ENCODE measurements around the gene RBPJL.

RBPJL gene

DNA sequence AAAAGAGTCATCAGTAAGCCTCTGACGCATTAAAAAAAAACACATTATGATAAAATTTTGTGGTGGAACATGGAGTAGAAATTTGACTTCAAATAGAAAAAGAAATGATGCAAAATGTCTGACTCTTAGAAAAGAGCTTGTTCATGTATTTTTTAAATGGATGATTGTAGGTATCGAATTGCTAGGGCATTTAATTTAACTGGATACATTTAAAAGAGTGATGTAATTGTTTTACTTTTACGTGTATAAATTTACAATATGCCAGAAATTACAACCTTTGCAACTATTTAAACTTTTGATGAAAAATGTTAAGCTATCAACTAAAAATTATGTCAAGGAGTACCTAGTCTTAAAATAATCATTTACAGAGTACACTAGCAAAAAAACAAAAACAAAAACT, 46.1 kb downstream of the RBPJL start:
- TF ChIP-seq ISL1 (CRISPR knock-in tag; IDR thresholded peaks at IDR 0.05) (no peak), ESRRG (CRISPR knock-in tag; IDR thresholded peaks at IDR 0.05) (no peak), ZNF565 (CRISPR knock-in tag; conservative IDR thresholded peaks at IDR 0.05; ENCODE audit: low read depth) (no peak), ZFP30 (CRISPR knock-in tag; IDR thresholded peaks at IDR 0.05) (no peak), BACH2 (CRISPR knock-in tag; IDR thresholded peaks at IDR 0.05; ENCODE audit: borderline replicate concordance) (no peak), OSR1 (CRISPR knock-in tag; IDR thresholded peaks at IDR 0.05) (no peak), ARNTL (CRISPR knock-in tag; IDR thresholded peaks at IDR 0.05; ENCODE audit: borderline replicate concordance, low read depth) (no peak), TCF4 (CRISPR knock-in tag; IDR thresholded peaks at IDR 0.05; ENCODE audit: borderline replicate concordance) (no peak)
- TF ChIP-seq, protein P1, sequence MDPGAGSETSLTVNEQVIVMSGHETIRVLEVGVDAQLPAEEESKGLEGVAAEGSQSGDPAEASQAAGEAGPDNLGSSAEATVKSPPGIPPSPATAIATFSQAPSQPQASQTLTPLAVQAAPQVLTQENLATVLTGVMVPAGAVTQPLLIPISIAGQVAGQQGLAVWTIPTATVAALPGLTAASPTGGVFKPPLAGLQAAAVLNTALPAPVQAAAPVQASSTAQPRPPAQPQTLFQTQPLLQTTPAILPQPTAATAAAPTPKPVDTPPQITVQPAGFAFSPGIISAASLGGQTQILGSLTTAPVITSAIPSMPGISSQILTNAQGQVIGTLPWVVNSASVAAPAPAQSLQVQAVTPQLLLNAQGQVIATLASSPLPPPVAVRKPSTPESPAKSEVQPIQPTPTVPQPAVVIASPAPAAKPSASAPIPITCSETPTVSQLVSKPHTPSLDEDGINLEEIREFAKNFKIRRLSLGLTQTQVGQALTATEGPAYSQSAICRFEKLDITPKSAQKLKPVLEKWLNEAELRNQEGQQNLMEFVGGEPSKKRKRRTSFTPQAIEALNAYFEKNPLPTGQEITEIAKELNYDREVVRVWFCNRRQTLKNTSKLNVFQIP (CRISPR knock-in tag; IDR thresholded peaks at IDR 0.05; ENCODE audit: borderline replicate concordance, low read depth), result no peak
- ATAC-seq, result no peak

DNA sequence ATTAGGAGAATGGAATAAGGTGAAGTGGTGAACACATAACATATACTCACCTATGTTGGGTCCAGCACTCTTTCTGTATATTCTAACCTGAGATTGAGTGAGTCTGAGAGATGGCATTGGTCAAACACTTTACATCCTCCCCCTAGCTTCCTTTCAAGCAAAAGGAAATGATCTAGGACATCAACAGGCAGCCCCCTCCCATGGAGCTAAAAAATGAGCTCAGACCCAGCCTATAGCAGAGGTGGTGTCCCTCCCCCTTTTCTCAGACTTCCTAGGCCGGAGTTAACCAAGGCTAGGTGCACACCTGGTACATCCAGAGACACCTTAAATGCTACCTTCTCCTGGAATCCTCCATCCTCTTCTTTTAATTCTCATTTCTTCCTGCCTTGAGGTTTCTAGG, 47.1 kb downstream of the RBPJL start:
- ATAC-seq, result no peak
- TF ChIP-seq, protein P2, sequence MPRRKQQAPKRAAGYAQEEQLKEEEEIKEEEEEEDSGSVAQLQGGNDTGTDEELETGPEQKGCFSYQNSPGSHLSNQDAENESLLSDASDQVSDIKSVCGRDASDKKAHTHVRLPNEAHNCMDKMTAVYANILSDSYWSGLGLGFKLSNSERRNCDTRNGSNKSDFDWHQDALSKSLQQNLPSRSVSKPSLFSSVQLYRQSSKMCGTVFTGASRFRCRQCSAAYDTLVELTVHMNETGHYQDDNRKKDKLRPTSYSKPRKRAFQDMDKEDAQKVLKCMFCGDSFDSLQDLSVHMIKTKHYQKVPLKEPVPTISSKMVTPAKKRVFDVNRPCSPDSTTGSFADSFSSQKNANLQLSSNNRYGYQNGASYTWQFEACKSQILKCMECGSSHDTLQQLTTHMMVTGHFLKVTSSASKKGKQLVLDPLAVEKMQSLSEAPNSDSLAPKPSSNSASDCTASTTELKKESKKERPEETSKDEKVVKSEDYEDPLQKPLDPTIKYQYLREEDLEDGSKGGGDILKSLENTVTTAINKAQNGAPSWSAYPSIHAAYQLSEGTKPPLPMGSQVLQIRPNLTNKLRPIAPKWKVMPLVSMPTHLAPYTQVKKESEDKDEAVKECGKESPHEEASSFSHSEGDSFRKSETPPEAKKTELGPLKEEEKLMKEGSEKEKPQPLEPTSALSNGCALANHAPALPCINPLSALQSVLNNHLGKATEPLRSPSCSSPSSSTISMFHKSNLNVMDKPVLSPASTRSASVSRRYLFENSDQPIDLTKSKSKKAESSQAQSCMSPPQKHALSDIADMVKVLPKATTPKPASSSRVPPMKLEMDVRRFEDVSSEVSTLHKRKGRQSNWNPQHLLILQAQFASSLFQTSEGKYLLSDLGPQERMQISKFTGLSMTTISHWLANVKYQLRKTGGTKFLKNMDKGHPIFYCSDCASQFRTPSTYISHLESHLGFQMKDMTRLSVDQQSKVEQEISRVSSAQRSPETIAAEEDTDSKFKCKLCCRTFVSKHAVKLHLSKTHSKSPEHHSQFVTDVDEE (CRISPR knock-in tag; IDR thresholded peaks at IDR 0.05), result no peak
- TF ChIP-seq ZFP30 (CRISPR knock-in tag; IDR thresholded peaks at IDR 0.05) (no peak), ZFP3 (CRISPR knock-in tag; IDR thresholded peaks at IDR 0.05) (no peak), ISL1 (CRISPR knock-in tag; IDR thresholded peaks at IDR 0.05) (no peak)

DNA sequence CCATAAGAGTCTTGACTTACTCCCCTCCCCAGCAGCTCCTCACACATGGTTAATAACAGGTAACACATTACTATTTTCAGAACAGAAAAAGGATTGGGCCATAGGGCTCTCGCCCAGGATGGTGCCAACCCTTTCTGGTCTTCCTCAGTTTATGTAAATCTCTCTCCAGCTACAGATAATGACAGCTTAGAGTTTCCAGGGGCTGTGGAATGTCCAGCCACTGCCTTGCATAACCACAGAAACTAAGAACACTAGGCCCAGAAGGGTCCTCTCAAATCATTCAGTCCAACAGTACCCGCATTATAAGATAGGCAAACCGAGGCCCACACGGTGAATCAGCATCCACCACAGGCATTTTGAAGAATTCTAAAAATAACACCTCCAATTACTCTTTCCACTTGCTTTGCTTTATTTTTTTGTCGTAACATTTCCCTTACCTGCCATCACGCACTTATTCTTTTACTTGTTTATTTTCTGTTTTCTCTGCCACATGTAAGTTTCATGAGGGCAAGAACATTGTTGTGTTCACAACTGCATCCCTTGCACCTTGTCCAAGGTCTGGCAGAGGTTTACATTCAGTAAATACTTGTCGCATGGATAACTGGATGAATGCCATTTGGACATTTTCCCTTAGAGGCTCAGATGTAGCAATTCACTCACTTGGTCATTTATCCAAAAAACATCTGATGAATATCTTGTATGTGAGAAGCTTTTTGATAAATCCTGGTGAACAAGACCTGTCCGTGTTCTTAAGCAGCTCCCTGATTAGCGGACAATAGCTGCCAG, 48.0 kb downstream of the RBPJL start:
- no peak for TF ChIP-seq ZFP30 (CRISPR knock-in tag; IDR thresholded peaks at IDR 0.05)
- TF ChIP-seq ARNTL (CRISPR knock-in tag; IDR thresholded peaks at IDR 0.05; ENCODE audit: borderline replicate concordance, low read depth), result no peak
- TF ChIP-seq ZNF565 (CRISPR knock-in tag; conservative IDR thresholded peaks at IDR 0.05; ENCODE audit: low read depth), result no peak
- TF ChIP-seq ZNF70 (CRISPR knock-in tag; IDR thresholded peaks at IDR 0.05), result no peak
- TF ChIP-seq, protein P3, sequence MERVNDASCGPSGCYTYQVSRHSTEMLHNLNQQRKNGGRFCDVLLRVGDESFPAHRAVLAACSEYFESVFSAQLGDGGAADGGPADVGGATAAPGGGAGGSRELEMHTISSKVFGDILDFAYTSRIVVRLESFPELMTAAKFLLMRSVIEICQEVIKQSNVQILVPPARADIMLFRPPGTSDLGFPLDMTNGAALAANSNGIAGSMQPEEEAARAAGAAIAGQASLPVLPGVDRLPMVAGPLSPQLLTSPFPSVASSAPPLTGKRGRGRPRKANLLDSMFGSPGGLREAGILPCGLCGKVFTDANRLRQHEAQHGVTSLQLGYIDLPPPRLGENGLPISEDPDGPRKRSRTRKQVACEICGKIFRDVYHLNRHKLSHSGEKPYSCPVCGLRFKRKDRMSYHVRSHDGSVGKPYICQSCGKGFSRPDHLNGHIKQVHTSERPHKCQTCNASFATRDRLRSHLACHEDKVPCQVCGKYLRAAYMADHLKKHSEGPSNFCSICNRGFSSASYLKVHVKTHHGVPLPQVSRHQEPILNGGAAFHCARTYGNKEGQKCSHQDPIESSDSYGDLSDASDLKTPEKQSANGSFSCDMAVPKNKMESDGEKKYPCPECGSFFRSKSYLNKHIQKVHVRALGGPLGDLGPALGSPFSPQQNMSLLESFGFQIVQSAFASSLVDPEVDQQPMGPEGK (CRISPR knock-in tag; IDR thresholded peaks at IDR 0.05; ENCODE audit: borderline replicate concordance), result no peak
- no peak for ATAC-seq

DNA sequence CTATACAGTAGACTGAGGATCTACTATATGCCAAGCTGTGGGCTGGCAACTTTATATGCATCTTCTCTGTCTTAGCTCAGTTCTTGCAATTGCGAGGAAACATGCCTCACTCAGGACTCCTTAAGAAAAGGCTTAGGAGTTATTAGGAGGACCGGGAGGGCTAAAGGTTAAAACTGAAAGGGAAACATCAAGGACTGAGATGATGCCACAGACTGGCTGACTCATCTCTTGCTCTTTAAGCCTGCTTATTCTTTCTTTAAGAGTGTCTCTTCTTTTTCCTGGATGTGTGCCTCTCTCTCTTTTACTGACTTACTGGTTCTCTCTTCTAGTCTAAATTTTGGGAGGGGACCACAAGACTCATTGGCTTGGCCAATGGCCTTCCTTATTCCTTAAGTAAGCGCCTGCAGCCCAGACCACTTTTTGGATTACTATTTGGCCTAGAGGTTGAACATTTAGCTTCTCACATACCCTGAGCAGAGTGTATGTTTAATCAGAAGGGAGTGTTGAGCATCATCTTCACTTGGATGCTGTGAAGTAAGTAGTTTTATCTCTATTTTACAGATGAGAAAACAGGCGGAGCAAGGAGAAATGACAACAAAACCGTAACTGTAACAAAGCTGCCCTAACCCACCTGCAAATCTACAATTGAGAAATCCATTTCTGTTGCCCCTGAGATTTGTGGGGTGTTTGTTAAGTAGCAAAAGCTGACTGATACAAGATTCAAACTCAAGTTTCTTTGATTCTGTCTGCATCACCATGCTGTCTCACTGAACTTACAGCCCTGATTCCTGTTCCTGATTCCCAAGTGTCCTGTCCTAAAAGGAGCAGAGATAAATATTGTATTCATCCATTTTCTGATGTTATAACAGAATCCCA, 48.8 kb downstream of the RBPJL start:
- TF ChIP-seq, protein P2 (CRISPR knock-in tag; IDR thresholded peaks at IDR 0.05), result no peak
- TF ChIP-seq ISL1 (CRISPR knock-in tag; IDR thresholded peaks at IDR 0.05) (no peak), ZNF70 (CRISPR knock-in tag; IDR thresholded peaks at IDR 0.05) (no peak), TOX (CRISPR knock-in tag; IDR thresholded peaks at IDR 0.05; ENCODE audit: borderline replicate concordance) (no peak), ZFP30 (CRISPR knock-in tag; IDR thresholded peaks at IDR 0.05) (no peak), ESRRG (CRISPR knock-in tag; IDR thresholded peaks at IDR 0.05) (no peak), ARNTL (CRISPR knock-in tag; IDR thresholded peaks at IDR 0.05; ENCODE audit: borderline replicate concordance, low read depth) (no peak)
- ATAC-seq, result peak; percentile 62

Measured in SK-N-SH treated with all-trans-retinoic acid at 6 μM for 48 hours (cell line).